GM18526 (cell line): ENCODE data around the gene STX12.

Experiments
- POLR2A ChIP-seq: IDR thresholded peaks from 3 replicates; pipeline ENCODE4 v1.6.1; 2011; ENCODE audit not compliant: insufficient read length; ENCODE audit errors: extremely low read depth

Gene STX12

GRCh38 chr1:27772932-27773825 is at the start of gene STX12:
Gene STX12 (plus strand): TSS chr1:27773219. CDS start chr1:27773308, 89 bp downstream.
- TF ChIP-seq POLR2A: peak; percentile 78

- no peak for TF ChIP-seq POLR2A
These were observed 48.1 kb upstream of the STX12 start for GRCh38 chr1:27724961-27725373.

GRCh38 chr1:27725374-27726172 is 47.4 kb upstream of the STX12 start, which contains the start of gene FAM76A:
Gene FAM76A (plus strand): TSS chr1:27725961. CDS start chr1:27726081, 120 bp downstream.
- TF ChIP-seq POLR2A: peak; percentile 64

GRCh38 chr1:27726173-27727044 is 46.6 kb upstream of the STX12 start:
- TF ChIP-seq POLR2A: no peak

- no peak for TF ChIP-seq POLR2A
These were observed 45.9 kb upstream of the STX12 start for GRCh38 chr1:27727126-27727525.

- no peak for TF ChIP-seq POLR2A
These were observed 36.8 kb upstream of the STX12 start for GRCh38 chr1:27736252-27736651.

- TF ChIP-seq POLR2A: no peak
These were observed 31.9 kb upstream of the STX12 start for GRCh38 chr1:27741121-27741520.

- no peak for TF ChIP-seq POLR2A
These were observed 28.5 kb upstream of the STX12 start for GRCh38 chr1:27744556-27744955.

GRCh38 chr1:27745466-27745865 is 27.6 kb upstream of the STX12 start:
- no peak for TF ChIP-seq POLR2A

- TF ChIP-seq POLR2A: no peak
These were observed 20.7 kb upstream of the STX12 start for GRCh38 chr1:27752360-27752759.

GRCh38 chr1:27755286-27755685 is 17.7 kb upstream of the STX12 start:
- TF ChIP-seq POLR2A: no peak

GRCh38 chr1:27755865-27756264 is 17.2 kb upstream of the STX12 start:
- no peak for TF ChIP-seq POLR2A

- no peak for TF ChIP-seq POLR2A
These were observed 13.8 kb upstream of the STX12 start for GRCh38 chr1:27759236-27759635.

- no peak for TF ChIP-seq POLR2A
These were observed 12.6 kb upstream of the STX12 start for GRCh38 chr1:27760426-27760825.

GRCh38 chr1:27762033-27762432 is 11.0 kb upstream of the STX12 start:
- no peak for TF ChIP-seq POLR2A
